GM21447 (cell line): ENCODE measurements around the gene ATPAF2.

ENCODE experiments used
- ATAC-seq: cut with Tn5 transposase; IDR thresholded peaks from one replicate; pipeline ENCODE4 v1.9.1; 2021; ENCODE audit not compliant: unreplicated experiment

The ATPAF2 gene

DNA sequence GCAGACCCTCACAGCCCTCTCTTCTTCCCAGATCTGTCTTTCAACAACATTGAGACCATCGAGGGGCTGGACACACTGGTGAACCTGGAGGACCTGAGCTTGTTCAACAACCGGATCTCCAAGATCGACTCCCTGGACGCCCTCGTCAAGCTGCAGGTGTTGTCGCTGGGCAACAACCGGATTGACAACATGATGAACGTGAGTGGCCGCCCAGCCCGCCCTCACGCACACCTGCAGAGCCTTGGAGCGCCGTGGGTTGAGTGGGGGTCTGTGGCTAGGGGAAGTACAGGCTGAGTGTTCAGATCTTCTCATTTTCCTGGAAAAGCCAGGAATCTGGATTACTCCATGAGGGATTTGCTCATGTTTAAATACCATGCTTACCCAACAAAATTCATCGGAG lies 51.1 kb downstream of the ATPAF2 start:
- no peak for ATAC-seq

- ATAC-seq: no peak
These were observed 51.6 kb downstream of the ATPAF2 start for GRCh38 chr17:17987187-17987896.

GRCh38 chr17:17985555-17985954 lies 53.4 kb downstream of the ATPAF2 start:
- ATAC-seq: no peak

DNA sequence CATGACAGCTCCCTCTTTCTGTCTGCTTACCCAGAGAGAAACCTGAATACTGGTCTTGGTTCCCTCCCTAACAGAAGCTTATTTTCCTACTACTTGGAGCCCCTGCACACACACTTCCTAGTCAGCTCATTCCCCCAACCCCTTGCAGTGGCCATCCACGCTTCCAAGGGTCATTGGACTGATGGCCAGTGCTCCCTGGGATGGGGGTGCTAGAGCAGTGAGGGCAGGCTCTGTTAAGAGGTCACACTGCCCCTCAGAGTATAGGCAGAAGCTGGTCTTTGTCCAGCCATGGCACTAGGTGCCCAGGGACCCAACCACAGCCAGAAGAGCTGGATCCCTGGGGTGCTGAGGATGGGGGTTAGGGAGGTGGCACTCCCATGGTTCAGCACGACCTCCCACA lies 53.8 kb downstream of the ATPAF2 start:
- ATAC-seq: no peak

DNA sequence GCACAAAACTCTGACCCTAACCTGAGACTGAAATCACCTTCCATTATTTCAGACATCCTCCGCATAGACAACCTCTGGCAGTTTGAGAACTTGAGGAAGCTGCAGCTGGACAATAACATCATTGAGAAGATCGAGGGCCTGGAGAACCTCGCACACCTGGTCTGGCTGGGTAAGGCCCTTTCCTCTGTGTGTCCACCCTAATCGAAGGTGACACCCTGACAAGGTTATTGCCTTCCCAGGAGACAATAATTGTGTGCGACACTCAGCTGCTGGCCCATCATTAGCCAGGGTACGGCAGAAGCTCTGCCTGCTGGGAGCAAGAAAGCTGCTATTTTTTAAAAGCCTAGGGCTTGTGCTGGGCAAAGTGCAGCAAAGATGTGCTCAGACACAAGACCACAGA lies 55.2 kb downstream of the ATPAF2 start:
- ATAC-seq: no peak

GRCh38 chr17:17983376-17983775 lies 55.6 kb downstream of the ATPAF2 start:
- no peak for ATAC-seq

GRCh38 chr17:17982801-17983200 lies 56.2 kb downstream of the ATPAF2 start:
- ATAC-seq: no peak

GRCh38 chr17:17981330-17981729 lies 57.6 kb downstream of the ATPAF2 start:
- ATAC-seq: no peak

DNA sequence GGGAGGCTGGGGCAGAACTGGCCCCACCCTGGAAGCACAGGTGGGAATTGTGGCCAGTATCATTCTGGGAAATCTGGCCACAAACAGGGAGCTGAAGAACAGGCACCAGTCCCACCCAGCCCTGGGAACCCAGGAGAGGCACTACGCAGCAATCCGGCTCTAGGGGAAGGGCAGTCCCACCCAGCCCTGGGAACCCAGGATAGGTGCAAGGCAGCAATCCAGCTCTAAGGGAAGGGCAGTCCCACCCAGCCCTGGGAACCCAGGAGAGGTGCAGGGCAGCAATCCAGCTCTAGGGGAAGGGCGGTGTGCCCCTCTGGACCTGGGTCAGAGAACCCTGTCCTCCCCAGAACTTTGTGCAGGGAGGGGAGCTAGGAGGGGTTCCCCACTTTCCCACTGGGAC lies 59.2 kb downstream of the ATPAF2 start:
- no peak for ATAC-seq

- no peak for ATAC-seq
These were observed 60.2 kb downstream of the ATPAF2 start for GRCh38 chr17:17978481-17979424.

GRCh38 chr17:17976931-17977570 lies 61.9 kb downstream of the ATPAF2 start:
- ATAC-seq: no peak

DNA sequence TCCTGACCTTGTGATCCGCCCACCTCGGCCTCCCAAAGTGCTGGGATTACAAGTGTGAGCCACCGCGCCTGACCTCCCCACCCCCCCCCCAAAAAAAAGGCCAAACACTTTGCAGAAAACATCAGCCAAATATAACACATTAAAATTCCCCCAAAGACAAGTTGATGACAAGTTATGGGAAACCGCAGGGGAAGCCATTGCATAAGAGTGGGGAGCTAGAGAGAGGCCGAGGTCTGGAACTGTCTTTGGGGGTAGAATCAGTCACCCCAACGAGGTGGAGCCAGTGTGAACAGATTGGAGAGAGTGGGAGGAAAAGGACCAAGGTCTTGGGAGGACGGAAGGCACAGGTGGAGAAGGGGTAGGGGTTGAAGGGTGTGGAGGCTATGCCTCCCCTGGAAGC lies 63.5 kb downstream of the ATPAF2 start:
- no peak for ATAC-seq

DNA sequence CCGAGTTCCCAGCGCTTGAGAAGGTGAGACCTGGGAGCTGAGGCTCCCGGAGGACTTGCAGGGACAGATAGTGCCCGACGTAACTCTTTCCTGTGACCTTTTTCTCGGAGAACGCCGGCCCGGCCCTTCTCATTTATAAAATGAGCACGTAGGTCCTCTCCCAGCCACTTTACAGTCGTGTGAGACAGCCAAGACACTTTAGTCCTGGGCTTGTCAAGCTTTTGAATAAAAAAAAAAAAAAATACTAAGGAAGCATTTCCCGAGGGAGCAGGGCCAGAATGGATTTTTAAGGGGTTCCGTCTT lies 66.1 kb downstream of the ATPAF2 start:
- ATAC-seq: no peak

- peak; percentile 91 for ATAC-seq
These were observed 66.6 kb downstream of the ATPAF2 start, which contains the start of the genes DRC3 and TOM1L2 for GRCh38 chr17:17972126-17972951. DRC3 (plus strand) TSS chr17:17972862; CDS start chr17:17977599, 4,737 bp downstream. TOM1L2 (minus strand) TSS chr17:17972400; CDS start chr17:17972313, 87 bp downstream.

- no peak for ATAC-seq
These were observed 67.4 kb downstream of the ATPAF2 start for GRCh38 chr17:17971431-17972125.

- ATAC-seq: no peak
These were observed 68.1 kb downstream of the ATPAF2 start for GRCh38 chr17:17970699-17971430.
